Measurements from ENCODE around the gene UPP1. TPM values are rescaled to one million over a fixed set of nuclear protein-coding genes. Genes with fewer than 3 reads are reported as not detected.
A peak's percentile ranks its signal among the peaks of the same experiment; 100 is the strongest.

Gene UPP1
- total and polyA plus RNA-seq, 2 of the 13 experiments (the other 11 are each of a cell fraction or from before 2014, with no cell fraction given) = 5.7 to 9.8 TPM

GRCh38 chr7:48088559-48089045 lies 463 bp upstream of the UPP1 start (continued):
- TF ChIP-seq ISL2 (CRISPR knock-in tag; IDR thresholded peaks at IDR 0.05) (peak; percentile 36; the same call in 1 of the 2 replicates), DDIT3 (CRISPR knock-in tag; IDR thresholded peaks at IDR 0.05) (no peak), MIER3 (CRISPR knock-in tag; IDR thresholded peaks at IDR 0.05; ENCODE audit: borderline replicate concordance) (no peak), HIVEP1 (CRISPR knock-in tag; IDR thresholded peaks at IDR 0.05) (peak; percentile 95), ZNF18 (CRISPR knock-in tag; IDR thresholded peaks at IDR 0.05; ENCODE audit: insufficient replicate concordance) (no peak), FOXK2 (IDR thresholded peaks at IDR 0.05) (0 out of 2 replicates have a peak, but pooled peaks have one; percentile 14), HOXA3 (CRISPR knock-in tag; IDR thresholded peaks at IDR 0.05) (no peak), HOXD1 (CRISPR knock-in tag; IDR thresholded peaks at IDR 0.05) (no peak), ZNF546 (CRISPR knock-in tag; conservative IDR thresholded peaks at IDR 0.05) (no peak), ZC3H13 (CRISPR knock-in tag; IDR thresholded peaks at IDR 0.05) (no peak), TBX3 (IDR thresholded peaks at IDR 0.05; ENCODE audit: borderline replicate concordance) (no peak), TCF7L2 (IDR thresholded peaks at IDR 0.05; ENCODE audit: low read depth, low read length) (no peak), ATAD3A (CRISPR knock-in tag; IDR thresholded peaks at IDR 0.05) (no peak), STAT6 (CRISPR knock-in tag; IDR thresholded peaks at IDR 0.05; ENCODE audit: borderline replicate concordance) (no peak), ZNF282 (IDR thresholded peaks at IDR 0.05; ENCODE audit: partially characterized antibody) (no peak), SSRP1 (CRISPR knock-in tag; IDR thresholded peaks at IDR 0.05) (no peak), ZBED4 (CRISPR knock-in tag; IDR thresholded peaks at IDR 0.05; ENCODE audit: borderline replicate concordance) (no peak; the same call in 1 of the 2 replicates), HNRNPH1 (optimal IDR thresholded peaks at IDR 0.05; ENCODE audit: low read depth, low read length) (no peak), ADNP (CRISPR knock-in tag; IDR thresholded peaks at IDR 0.05) (no peak), SPEN (CRISPR knock-in tag; IDR thresholded peaks at IDR 0.05; ENCODE audit: low read depth) (peak; percentile 5; the same call in 1 of the 2 replicates), ZNF691 (CRISPR knock-in tag; IDR thresholded peaks at IDR 0.05; ENCODE audit: borderline replicate concordance, low read depth) (no peak; the same call in 1 of the 2 replicates), ZNF790 (CRISPR knock-in tag; IDR thresholded peaks at IDR 0.05; ENCODE audit: borderline replicate concordance) (no peak), PPARG (CRISPR knock-in tag; conservative IDR thresholded peaks at IDR 0.05) (no peak)

Data from HepG2 (cell line).